ENCODE data around the gene MED12L.
"Not testable (repeated sequence)": the region's sequence is repeated elsewhere in the genome, so short reads cannot be mapped to it uniquely, and the experiment has no call there.

MED12L gene, protein sequence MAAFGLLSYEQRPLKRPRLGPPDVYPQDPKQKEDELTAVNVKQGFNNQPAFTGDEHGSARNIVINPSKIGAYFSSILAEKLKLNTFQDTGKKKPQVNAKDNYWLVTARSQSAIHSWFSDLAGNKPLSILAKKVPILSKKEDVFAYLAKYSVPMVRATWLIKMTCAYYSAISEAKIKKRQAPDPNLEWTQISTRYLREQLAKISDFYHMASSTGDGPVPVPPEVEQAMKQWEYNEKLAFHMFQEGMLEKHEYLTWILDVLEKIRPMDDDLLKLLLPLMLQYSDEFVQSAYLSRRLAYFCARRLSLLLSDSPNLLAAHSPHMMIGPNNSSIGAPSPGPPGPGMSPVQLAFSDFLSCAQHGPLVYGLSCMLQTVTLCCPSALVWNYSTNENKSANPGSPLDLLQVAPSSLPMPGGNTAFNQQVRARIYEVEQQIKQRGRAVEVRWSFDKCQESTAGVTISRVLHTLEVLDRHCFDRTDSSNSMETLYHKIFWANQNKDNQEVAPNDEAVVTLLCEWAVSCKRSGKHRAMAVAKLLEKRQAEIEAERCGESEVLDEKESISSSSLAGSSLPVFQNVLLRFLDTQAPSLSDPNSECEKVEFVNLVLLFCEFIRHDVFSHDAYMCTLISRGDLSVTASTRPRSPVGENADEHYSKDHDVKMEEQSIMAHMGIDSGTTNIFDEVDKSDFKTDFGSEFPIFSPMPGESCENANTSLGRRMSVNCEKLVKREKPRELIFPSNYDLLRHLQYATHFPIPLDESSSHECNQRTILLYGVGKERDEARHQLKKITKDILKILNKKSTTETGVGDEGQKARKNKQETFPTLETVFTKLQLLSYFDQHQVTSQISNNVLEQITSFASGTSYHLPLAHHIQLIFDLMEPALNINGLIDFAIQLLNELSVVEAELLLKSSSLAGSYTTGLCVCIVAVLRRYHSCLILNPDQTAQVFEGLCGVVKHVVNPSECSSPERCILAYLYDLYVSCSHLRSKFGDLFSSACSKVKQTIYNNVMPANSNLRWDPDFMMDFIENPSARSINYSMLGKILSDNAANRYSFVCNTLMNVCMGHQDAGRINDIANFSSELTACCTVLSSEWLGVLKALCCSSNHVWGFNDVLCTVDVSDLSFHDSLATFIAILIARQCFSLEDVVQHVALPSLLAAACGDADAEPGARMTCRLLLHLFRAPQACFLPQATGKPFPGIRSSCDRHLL (N-terminal part only)

DNA sequence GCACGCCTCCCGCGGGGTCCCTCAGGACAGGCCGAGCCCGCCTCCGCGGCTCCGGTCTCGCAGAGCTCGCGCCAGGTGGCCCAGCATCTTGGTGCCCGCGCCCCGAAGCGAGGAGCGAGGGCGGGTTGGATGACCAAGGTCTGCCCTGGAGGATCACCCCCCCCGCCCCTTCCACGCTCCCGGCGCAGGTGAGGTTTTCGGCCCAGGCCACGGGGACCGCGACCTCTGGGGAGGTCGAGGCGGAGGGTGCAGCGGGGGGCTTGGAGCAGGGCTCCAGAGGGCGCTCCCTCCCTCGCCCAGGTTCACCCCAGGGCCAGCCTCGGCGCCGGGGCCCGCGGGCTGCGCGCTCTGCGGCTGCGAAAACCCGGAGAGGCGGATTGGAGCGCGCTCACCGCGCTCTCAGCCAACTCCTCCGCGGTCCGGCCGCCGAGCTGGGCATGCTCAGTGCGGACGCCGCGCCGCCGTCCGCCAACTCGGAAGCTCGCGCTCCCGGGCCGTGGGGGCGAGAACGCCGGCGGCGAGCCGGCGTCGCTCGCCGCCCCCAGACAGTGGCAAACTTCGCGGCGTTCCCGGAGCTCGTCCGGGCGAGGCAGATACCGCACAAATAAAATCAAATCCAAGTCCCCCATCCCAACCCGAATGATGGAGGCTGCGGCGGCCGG lies at the start of gene MED12L:
Gene MED12L, plus strand, starts transcription at position 438 of the 662 bp plus-strand sequence. CDS start 1,263 bp downstream, outside the sequence.
- DNase-seq (ENCODE audit: low read depth): no peak

DNA sequence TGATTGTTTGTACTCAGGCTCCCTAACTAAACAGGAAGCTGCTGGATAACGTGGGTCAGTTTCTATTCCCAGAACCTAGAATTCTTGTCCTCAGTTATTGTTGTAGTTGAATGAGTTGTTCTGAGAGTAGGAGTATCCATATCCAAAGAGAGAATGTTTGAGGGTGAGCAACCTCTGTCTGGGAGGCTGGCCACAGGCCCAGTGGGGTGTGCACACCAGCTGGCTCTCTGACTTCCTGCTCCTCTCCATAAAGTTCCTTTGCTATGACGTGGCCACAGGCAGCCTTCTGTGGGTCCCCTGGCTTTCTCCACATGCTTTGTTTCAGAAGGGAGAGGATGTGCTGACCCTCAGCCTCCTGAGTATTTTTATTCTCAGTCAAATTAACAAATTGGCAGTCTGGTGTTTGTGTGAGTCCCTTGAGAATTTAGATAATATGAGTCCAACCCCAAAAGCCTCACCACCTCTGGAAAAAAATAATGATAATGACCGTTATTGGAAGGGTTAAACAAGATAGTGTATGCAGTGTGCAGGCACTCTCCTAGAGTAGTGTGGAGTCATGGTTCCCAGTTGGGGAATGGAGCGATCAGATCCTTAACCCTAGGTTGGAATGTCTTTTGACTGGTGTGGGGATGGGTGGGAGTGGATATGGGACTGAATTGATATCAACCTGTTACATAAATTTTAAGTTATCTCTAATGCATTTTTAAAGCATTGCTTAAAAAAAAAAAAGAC lies 47.6 kb upstream of the MED12L start:
- no peak for DNase-seq (ENCODE audit: low read depth)

DNA sequence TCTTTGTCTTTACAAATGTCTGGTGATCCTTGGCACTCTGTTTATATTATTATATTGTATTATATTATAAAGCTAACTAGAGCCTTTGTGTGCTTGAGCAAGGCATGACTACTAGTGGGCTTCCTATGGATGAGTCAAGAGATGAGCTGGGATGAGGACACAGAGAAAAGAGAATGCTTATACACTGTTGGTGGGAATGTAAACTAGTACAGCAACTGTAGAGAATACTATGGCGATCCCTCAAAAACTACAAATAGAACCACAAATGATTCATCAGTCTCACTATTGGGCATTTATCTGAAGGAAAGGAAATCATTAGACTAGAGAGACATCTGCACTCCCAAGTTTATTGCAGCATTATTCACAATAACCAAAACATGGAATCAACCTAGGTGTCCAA lies 40.8 kb upstream of the MED12L start:
- no peak for DNase-seq (ENCODE audit: low read depth)

DNA sequence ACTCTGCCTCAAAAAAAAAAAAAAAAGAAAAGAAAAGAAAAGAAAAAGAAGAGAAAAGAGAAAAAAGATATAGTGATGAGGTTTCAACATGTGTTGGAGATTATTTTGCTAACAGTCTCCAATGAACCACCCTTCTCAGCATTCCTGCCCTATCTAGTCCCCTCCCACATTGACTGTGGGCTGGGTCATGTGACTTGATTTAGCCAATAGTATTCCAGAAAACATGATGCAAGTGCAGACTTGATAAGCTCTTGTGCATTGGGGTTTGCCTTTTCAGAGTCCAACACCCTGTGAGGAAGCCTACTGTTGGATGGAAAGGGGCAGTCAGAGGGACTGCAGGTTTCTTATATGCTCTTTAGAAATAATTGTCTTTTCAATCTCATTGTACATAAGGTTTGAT lies 37.8 kb upstream of the MED12L start:
- DNase-seq (ENCODE audit: low read depth): no peak

DNA sequence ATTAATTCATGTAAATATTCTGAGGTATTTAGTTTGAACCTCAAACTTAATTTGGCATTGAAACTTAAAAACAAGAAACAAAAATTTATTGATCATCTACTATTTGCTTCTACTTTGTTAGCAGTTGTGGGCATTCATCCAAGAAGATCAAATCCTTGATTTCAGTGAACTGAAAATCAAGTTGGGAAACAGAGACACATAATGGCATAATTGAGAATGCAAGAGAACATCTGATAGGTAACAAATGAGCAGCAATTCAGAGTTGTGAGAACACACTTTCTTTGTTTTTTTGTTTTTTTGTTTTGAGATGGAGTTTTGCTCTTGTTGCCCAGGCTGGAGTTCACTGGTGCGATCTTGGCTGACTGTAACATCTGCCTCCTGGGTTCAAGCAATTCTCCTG lies 33.9 kb upstream of the MED12L start:
- no peak for DNase-seq (ENCODE audit: low read depth)

DNA sequence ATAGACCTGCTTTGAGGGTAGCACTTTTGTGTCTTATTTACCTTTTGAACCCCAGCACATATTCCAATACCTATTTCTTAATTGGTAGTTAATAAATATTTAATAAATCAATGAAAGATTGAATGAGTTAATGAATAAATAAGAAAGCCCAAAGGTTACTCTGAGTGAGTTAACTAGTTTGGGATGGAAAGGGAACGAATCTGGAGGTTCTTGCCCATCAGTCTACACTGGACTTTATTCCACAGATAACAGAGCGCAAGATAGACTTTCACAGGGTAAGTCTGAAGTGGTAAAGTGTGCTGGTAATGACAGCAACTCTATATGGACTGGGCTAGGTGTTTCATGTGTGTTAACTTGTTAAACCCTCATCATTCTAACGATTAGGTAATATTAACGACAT lies 33.1 kb upstream of the MED12L start:
- no peak for DNase-seq (ENCODE audit: low read depth)

DNA sequence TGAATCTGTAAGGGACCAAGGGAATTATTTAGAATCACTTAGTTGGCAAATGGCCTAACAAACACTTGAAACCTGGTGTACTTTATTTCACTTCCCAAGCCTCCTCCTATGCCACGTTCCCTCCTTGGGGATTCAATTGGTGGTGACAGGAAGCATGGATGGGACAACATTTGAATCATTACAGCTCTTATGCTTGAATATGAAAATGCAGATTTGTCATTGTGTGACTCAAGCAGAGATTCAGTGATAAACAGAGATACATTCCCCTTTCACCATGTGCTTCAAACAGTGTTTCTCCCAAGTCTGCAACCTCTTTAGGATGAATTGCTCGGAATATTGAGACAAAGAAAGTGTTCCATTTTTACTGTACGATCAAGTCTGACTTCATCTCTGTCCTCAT lies 32.7 kb upstream of the MED12L start:
- DNase-seq (ENCODE audit: low read depth): no peak

DNA sequence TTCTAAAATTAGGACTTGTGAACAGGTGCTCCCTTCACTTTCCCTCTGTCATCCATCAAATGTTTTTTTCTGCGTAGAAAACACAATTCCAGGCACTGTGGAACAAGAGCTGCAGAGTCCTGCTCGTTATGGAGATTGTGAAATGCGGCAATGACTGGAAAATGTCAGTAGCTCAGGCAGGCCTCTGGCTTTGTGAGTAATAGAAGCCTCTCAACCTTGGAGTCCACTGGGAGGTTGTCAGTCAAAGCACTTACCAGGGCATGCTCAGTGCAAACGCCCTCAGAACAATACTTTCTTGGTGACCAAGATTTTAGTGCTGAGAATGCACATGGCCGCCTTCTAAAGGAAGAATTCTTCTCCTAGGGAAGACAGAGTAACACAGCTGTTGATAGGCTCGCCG lies 26.7 kb upstream of the MED12L start:
- no peak for DNase-seq (ENCODE audit: low read depth)

DNA sequence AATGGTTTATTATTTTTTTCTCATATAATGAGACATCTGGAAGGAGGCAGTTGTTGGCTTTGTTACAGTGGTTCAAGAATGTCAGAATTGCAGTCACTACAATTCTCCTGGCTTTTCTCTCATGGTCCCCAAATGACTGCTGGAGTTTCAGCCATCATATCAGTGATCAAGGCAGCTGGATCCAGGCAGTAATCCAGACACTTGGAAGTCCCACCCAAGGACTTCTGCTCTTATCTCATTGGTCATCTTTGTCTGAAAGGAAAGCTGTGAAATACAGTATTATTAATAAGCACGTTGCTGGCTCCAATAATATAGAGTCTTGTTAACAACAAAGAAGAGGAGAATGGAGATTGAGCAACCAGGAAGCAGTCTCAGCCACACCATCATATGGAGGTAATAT lies 22.9 kb upstream of the MED12L start:
- no peak for DNase-seq (ENCODE audit: low read depth)

DNA sequence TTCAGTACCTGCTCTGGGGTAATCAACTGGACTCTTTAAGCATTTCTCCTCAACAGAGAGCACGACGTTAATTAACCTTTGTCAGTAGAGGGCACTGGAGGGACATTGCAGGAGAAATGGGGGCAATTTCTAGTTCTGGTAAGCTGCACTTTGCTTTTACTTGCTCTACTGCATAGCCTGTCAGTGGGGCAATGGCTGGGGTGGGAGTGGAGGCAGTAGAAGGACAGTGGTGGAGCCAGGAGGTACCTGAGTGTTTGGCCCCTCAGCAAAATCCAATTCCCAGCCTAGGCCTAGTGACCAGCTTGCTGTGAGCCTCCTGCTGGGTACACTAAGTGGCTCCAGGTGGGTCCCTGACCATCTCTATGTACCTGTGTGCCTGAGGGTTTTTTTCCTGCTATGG lies 18.3 kb upstream of the MED12L start:
- no peak for DNase-seq (ENCODE audit: low read depth)

DNA sequence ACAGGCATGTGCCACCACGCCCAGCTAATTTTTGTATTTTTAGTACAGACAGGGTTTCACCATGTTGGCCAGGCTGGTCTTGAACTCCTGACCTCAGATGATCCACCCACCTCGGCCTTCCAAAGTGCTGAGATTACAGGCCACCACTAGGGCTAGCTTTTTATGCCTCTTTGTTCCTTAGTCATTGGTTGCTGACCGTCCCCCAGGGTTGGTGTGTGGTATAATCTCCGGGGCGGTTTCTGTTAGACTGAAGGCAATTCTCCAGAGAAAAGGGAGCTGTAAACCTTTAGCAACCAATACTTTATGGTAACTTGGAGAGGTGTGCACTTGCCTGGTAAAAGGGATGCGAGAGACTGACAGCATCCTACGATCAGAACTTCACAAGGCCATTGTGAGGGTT lies 12.6 kb upstream of the MED12L start:
- DNase-seq (ENCODE audit: low read depth): not testable (repeated sequence)

DNA sequence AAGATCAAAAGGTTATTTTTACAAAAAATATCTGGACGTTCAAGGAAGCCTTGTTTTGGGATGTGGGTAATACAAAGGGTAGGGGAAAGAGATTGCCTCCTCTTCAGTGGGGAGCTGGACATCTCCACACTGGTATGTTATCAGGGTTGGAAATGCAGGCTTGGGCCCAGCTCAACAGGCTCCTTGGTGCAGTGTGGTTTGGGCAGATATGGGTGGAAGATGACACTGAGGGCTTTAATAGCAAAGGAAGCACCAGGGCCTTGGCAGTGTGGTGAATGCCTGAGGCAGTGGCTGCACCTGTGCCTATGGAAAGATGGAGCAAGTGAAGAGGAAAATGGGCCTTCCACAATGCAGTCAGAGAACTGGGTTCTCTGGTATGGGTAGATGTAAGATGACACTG lies 11.2 kb upstream of the MED12L start:
- no peak for DNase-seq (ENCODE audit: low read depth)

DNA sequence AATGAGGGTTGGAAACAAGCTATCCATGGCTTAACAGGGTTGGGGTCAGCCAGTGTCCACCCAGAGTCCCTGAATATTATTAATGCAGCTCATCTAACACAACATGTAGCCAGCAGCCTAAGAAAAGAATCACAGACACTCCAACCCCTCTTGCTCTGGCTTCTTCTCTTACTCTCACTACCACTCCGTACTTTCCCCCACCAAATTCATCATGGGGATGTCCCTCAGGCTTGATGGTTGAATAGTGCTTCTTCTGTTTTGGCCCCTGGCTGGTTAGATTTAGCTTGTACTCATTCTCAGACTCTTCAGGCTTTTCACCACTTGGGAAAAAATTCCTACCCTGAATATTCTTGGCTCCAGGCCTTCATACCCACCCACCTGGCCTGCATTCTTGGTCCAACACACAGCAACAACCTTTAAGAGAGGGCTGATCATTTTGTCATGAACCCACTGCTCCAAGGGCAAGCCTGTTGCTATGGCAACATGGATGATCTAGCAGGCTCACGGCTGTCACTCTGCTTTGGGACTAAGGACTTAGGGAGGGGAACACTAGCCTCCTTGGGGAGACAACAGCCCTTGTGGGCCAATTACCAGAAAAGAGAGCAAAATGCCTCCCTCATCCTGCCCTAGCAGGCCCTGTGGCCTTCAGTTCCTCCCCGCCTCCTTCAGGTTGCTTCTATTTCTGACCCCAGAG lies 9.4 kb upstream of the MED12L start:
- DNase-seq (ENCODE audit: low read depth): no peak

DNA sequence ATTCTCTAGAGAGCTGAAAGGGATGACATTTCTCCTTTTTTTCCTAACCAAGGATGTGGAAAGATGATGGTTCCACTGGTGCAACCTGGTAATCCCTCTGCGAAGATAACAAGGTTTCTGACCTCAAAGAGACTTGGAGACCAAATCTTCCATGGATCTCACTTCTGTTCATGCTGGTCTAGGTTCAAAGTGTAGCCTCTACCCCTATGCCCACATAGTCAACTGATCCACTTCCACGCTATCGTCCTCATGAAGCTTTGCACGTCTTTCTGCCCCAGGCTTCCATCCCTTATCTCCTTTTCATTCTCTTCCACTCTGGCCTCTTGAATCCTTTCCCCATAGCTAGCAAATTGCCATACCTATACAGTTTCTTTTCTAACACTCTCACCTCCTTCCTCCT lies 8.8 kb upstream of the MED12L start:
- DNase-seq (ENCODE audit: low read depth): no peak

DNA sequence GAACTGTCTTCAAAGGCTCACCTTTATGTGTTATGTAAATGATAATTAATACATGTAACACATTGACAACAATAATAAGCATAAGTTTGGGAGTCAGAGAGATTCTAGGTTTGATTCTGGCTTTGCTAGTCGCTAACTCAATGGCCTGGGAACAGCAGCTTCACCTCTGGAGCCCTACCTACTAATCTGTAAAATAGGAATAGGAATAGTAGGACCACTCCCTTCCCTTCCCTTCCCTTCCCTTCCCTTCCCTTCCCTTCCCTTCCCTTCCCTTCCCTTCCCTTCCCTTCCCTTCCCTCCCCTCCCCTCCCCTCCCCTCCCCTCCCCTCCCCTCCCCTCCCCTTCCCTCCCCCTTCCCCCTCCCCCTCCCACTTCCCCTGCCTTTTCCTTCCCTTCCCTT lies 4.4 kb upstream of the MED12L start:
- DNase-seq (ENCODE audit: low read depth): not testable (repeated sequence)

DNA sequence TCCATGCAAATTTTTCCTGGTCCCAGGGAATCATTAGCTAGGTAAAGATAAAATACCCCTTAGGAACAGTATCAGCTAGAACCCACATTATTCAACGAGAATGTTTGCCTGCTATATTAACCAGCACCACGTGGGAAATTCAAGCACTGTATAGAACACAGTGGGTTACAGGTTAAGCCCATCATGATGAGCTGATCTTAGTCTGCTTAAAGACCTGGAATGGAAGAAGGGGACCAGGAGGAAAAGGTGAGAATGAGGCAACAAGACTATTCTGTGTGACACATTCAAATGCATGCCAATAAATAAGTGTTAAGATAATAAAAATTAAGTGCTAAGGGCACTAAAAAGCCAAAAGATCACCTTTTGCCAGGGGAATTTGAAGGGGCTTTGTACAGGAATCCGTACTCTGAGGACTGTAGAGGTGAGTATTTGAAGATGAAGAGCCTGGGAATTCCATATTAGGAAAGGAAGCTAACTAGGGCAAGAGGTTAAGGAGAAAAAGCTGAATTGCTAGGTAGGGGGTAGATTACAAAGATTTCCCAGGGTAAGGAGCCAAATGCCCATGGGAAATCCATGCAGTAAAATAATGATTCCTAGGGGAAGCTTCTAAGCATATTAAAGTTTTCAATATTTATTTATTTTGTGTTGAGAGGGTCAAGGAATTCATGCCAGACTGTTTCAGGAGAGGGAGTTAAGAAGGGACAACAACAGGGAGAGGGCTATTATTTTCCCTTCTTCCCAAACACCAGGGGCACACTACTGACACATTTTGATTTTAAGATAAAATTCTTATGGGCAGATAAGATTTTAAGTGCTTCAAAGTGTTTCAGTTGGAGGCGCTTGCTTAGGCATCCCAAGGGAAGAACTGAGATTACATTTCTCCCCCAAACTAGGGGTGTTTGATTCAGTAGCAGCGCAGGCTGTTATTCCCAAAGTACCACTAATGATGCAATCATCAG lies 2.3 kb upstream of the MED12L start:
- DNase-seq (ENCODE audit: low read depth): no peak

DNA sequence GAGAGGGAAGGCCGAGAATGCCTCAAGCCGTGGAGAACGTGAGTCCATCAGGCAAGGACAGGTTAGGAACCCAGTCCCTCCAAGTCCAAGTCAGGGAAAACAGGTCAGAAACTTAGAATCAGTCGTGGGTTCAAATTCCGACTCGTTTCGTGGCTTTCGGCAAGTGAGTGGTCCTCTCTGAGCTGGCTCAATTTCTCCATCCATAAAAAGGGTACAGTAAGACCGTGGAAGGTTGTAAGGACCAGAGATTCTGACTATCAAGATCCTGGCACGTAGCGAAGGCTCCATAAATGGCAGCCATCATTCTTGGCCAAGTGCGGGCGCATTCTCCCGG lies 604 bp upstream of the MED12L start:
- no peak for DNase-seq (ENCODE audit: low read depth)

DNA sequence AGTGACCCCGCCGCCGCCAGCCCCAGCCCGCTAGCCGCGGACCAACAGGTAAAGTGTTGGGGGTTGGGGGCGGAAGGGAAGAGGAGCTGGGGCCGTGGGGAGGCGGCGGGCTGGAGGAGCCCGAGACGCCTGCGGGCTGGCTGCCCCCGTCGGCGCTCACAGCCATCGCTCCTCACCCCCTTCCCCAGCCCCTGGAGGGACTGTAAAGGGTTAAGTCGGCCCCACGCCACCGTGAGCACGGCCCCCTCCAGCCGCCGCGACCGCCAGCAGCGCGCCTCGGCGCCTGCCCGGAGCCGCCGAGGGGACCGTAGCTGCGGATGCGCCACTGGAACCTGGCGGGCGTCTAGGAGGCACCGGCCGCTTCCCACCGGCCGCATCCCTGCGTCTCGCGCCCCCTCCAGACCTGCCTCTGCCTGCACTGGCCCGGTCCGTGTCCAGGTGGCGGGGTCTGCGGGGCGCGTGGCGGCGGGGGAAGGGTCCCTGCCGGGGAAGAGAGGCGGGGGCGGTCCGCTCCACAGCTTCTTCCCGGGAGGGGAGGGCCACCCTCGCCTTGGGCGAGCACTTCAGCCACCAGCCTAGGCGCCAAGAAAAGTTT lies 522 bp downstream of the MED12L start:
- DNase-seq (ENCODE audit: low read depth): no peak
